Neural progenitor cell (in vitro differentiated cells): ENCODE measurements around the gene ASAP2. TPM values are rescaled to one million over a fixed set of nuclear protein-coding genes. Genes with fewer than 3 reads are reported as not detected.
A peak's percentile ranks its signal among the peaks of the same experiment; 100 is the strongest.

Source experiments
- DNase-seq: peaks from one replicate; pipeline ENCODE4 v3.0.0-alpha.2; 2016; ENCODE audit warnings: low spot score
- H2AFZ ChIP-seq: fragments of 200-600 bp; sonication (generic); replicated peaks from 2 replicates; pipeline ENCODE4 v1.6.1; 2016; ENCODE audit warnings: antibody characterized with exemption
- H3F3A ChIP-seq: fragments of 200-600 bp; sonication (generic); 2 replicates; pipeline ENCODE4 v1.6.1; 2016; ENCODE audit warnings: antibody characterized with exemption, low read depth
- H3K27ac ChIP-seq: fragments of 200-600 bp; sonication (generic); 2 replicates; pipeline ENCODE4 v1.5.1; 2016; ENCODE audit warnings: mild to moderate bottlenecking
- H3K27me3 ChIP-seq: fragments of 200-600 bp; sonication (generic); 2 replicates; pipeline ENCODE4 v1.6.1; 2016; ENCODE audit warnings: mild to moderate bottlenecking, moderate library complexity
- H3K36me3 ChIP-seq: fragments of 200-600 bp; sonication (generic); 2 replicates; pipeline ENCODE4 v1.5.1; 2016
- H3K4me1 ChIP-seq: fragments of 200-600 bp; sonication (generic); 2 replicates; pipeline ENCODE4 v1.6.1; 2016; ENCODE audit warnings: mixed run types
- H3K4me2 ChIP-seq: fragments of 200-600 bp; sonication (generic); 2 replicates; pipeline ENCODE4 v1.6.1; 2016
- H3K4me3 ChIP-seq: fragments of 200-600 bp; sonication (generic); 2 replicates; pipeline ENCODE4 v1.5.1; 2016
- H3K79me2 ChIP-seq: fragments of 200-600 bp; sonication (generic); 2 replicates; pipeline ENCODE4 v1.6.1; 2016; ENCODE audit warnings: low read depth
- H3K9ac ChIP-seq: fragments of 200-600 bp; sonication (generic); 2 replicates; pipeline ENCODE4 v1.6.1; 2016
- H3K9me3 ChIP-seq: fragments of 200-600 bp; sonication (generic); 2 replicates; pipeline ENCODE4 v1.5.1; 2016; ENCODE audit warnings: low read depth
- H4K20me1 ChIP-seq: fragments of 200-600 bp; sonication (generic); 2 replicates; pipeline ENCODE4 v1.6.1; 2016; ENCODE audit warnings: low read depth
- H3K27ac Mint-ChIP-seq: 3 replicates; pipeline ENCODE4 v1.8.0; 2021; ENCODE audit warnings: mixed read lengths
- H3K27me3 Mint-ChIP-seq: 2 replicates; pipeline ENCODE4 v1.8.0; 2022; ENCODE audit warnings: low read depth, mild to moderate bottlenecking, inconsistent platforms, moderate library complexity, mixed read lengths; ENCODE audit not compliant: insufficient read depth
- H3K36me3 Mint-ChIP-seq: 3 replicates; pipeline ENCODE4 v1.8.0; 2021; ENCODE audit warnings: mixed read lengths
- H3K4me1 Mint-ChIP-seq: 3 replicates; pipeline ENCODE4 v1.8.0; 2021; ENCODE audit warnings: mixed read lengths
- H3K4me3 Mint-ChIP-seq: 3 replicates; pipeline ENCODE4 v1.8.0; 2021; ENCODE audit warnings: mild to moderate bottlenecking, moderate library complexity, mixed read lengths
- H3K9me3 Mint-ChIP-seq: 3 replicates; pipeline ENCODE4 v1.8.0; 2020; ENCODE audit warnings: mixed read lengths
- EZH2 ChIP-seq: fragments of 200-600 bp; sonication (generic); IDR thresholded peaks from 2 replicates; pipeline ENCODE4 v1.6.1; 2017; ENCODE audit warnings: antibody characterized with exemption, mild to moderate bottlenecking, moderate library complexity
- EZH2phosphoT487 ChIP-seq: fragments of 200-600 bp; sonication (generic); IDR thresholded peaks from 2 replicates; pipeline ENCODE4 v1.6.1; 2017; ENCODE audit warnings: antibody characterized with exemption
- total RNA-seq: library from RNA; depleted of rRNA; stranded (reverse); fragments of >200 nt; gene quantifications from 2 replicates; pipeline ENCODE4 v1.2.3, GENCODE V29; 2015; ENCODE audit warnings: low replicate concordance
- TF ChIP-seq, protein P1 (sequence below): fragments of 200-600 bp; sonication (generic); IDR thresholded peaks from 2 replicates; pipeline ENCODE4 v1.5.1; 2017; ENCODE audit warnings: antibody characterized with exemption, mild to moderate bottlenecking

Gene ASAP2
- total RNA-seq, 1 donor from 2014 or later = 31.7 TPM

GRCh38 chr2:9236867-9237266 is 30.3 kb downstream of the ASAP2 start:
- Histone ChIP-seq H3K27me3 (no peaks in the 10 kb centered on the region), H2AFZ (no peak overlapping the region), H3K9ac (no peak overlapping the region), H3K4me3 (no peak overlapping the region), H3K36me3 (no peaks in the 10 kb centered on the region), H3K79me2 (peaks cover 96% of the 10 kb centered on the region), H3K9me3 (no peaks in the 10 kb centered on the region), H4K20me1 (peaks cover 70% of the 10 kb centered on the region), H3F3A (no peaks in the 10 kb centered on the region), H3K4me1 (peaks cover 25% of the 10 kb centered on the region), H3K27ac (no peak overlapping the region), H3K4me2 (no peak overlapping the region)
- no peaks in the 10 kb centered on the region for H3K27me3 Mint-ChIP-seq
- H3K9me3 Mint-ChIP-seq = peaks cover 2% of the 10 kb centered on the region
- peaks cover 65% of the 10 kb centered on the region for H3K4me1 Mint-ChIP-seq
- H3K36me3 Mint-ChIP-seq = peaks cover 9% of the 10 kb centered on the region
- H3K27ac Mint-ChIP-seq = no peak overlapping the region
- DNase-seq = no peak
- TF ChIP-seq EZH2phosphoT487 (no peak), EZH2 (no peak)
- TF ChIP-seq, protein P1, sequence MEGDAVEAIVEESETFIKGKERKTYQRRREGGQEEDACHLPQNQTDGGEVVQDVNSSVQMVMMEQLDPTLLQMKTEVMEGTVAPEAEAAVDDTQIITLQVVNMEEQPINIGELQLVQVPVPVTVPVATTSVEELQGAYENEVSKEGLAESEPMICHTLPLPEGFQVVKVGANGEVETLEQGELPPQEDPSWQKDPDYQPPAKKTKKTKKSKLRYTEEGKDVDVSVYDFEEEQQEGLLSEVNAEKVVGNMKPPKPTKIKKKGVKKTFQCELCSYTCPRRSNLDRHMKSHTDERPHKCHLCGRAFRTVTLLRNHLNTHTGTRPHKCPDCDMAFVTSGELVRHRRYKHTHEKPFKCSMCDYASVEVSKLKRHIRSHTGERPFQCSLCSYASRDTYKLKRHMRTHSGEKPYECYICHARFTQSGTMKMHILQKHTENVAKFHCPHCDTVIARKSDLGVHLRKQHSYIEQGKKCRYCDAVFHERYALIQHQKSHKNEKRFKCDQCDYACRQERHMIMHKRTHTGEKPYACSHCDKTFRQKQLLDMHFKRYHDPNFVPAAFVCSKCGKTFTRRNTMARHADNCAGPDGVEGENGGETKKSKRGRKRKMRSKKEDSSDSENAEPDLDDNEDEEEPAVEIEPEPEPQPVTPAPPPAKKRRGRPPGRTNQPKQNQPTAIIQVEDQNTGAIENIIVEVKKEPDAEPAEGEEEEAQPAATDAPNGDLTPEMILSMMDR = no peak
- no peak overlapping the region for H3K4me3 Mint-ChIP-seq

DNA sequence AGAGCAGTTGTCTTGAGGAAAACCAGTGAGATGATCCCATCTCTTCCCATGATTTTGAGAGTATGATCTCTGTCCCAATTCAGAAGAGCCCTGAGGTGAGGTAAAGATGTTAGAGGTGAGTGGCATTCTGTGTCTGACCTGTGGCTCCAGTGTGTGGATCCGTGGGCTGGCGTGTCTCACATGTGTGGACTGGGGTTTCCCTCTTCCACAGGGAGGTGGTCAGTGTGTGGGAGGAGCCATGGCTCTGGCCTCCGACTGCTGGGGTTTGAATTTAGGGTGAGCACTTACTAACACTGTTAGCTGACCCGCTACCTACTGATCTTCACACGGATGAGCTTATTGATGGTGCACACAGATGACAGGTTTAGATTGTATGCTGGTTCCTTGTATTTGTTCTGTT is 31.2 kb downstream of the ASAP2 start:
- Histone ChIP-seq H3F3A (no peaks in the 10 kb centered on the region), H4K20me1 (peaks cover 61% of the 10 kb centered on the region), H3K4me3 (no peak overlapping the region), H3K9me3 (no peaks in the 10 kb centered on the region), H3K4me2 (no peak overlapping the region), H3K27me3 (no peaks in the 10 kb centered on the region), H3K36me3 (no peaks in the 10 kb centered on the region), H3K4me1 (peaks cover 19% of the 10 kb centered on the region), H3K9ac (no peak overlapping the region), H3K79me2 (peaks cover 96% of the 10 kb centered on the region), H3K27ac (no peak overlapping the region), H2AFZ (no peak overlapping the region)
- no peak for DNase-seq
- Mint-ChIP-seq H3K4me3 (no peak overlapping the region), H3K27me3 (no peaks in the 10 kb centered on the region), H3K9me3 (peaks cover 2% of the 10 kb centered on the region), H3K36me3 (peaks cover 16% of the 10 kb centered on the region), H3K27ac (no peak overlapping the region), H3K4me1 (peaks cover 55% of the 10 kb centered on the region)
- TF ChIP-seq EZH2 (no peak), EZH2phosphoT487 (no peak)
- TF ChIP-seq, protein P1 = no peak

DNA sequence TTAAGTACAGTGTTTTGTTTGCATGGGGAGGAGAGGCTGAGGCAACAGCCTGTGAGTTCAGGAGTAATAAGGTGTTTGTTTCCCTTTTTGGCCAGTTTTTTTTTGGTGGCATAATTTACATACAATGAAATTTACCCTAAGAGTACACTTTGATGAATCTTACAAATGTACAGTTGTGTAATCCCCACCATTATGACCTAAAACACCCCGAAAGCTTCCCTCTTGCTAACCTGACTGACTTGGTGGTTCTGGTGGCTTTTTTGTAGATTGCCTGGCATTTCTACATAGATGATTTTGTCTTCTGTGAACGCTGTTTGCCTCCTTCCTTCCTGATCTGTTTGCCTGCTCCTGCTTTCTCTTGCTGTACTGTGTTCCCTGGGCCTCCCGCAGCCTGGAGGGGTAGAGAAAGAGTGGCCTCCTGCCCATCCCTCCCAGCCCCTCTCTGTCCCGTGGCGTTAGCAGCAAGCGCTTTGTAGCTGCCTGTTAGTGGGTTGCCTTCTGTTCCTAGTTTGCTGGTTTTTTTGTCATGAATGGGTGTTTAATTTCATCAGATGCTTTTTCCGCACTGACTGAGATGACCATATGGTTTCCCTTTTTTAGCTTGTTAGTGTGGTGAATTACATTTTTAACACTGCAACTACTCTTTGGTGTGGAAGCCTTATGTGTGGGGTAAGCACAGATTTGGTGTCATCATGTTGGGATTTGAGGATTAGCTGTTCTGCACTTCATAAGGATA is 32.1 kb downstream of the ASAP2 start:
- Histone ChIP-seq H3K36me3 (no peaks in the 10 kb centered on the region), H3K9ac (no peak overlapping the region), H3F3A (no peaks in the 10 kb centered on the region), H3K4me1 (peaks cover 17% of the 10 kb centered on the region), H2AFZ (no peak overlapping the region), H3K4me3 (no peak overlapping the region), H3K27ac (no peak overlapping the region), H3K27me3 (no peaks in the 10 kb centered on the region), H3K79me2 (peaks cover 94% of the 10 kb centered on the region), H3K9me3 (no peaks in the 10 kb centered on the region), H3K4me2 (no peak overlapping the region), H4K20me1 (peaks cover 52% of the 10 kb centered on the region)
- no peaks in the 10 kb centered on the region for H3K27me3 Mint-ChIP-seq
- H3K9me3 Mint-ChIP-seq = peaks cover 2% of the 10 kb centered on the region
- H3K36me3 Mint-ChIP-seq = peaks cover 16% of the 10 kb centered on the region
- H3K27ac Mint-ChIP-seq = peak overlapping the region; percentile 10
- peaks cover 47% of the 10 kb centered on the region for H3K4me1 Mint-ChIP-seq
- no peak overlapping the region for H3K4me3 Mint-ChIP-seq
- no peak for TF ChIP-seq EZH2phosphoT487
- TF ChIP-seq, protein P1 = no peak
- TF ChIP-seq EZH2 = no peak
- peak; percentile 31 for DNase-seq
